AG09309 (cell line): ENCODE measurements around the gene NTN4.

Experiments
- DNase-seq: peaks from one replicate; pipeline ENCODE4 v3.0.0-alpha.2; 2010; ENCODE audit warnings: low read depth
- H3K4me3 ChIP-seq: 2 replicates; pipeline ENCODE4 v1.5.1; 2011; ENCODE audit warnings: mild to moderate bottlenecking, low read depth, low read length, moderate library complexity; ENCODE audit not compliant: control insufficient read depth
- TF ChIP-seq, protein P1 (sequence below): IDR thresholded peaks from 2 replicates; pipeline ENCODE4 v1.5.1; 2011; ENCODE audit warnings: mild to moderate bottlenecking, low read depth, low read length, inconsistent platforms; ENCODE audit not compliant: insufficient read depth, control insufficient read depth; ENCODE audit errors: missing control alignments

NTN4 gene

DNA sequence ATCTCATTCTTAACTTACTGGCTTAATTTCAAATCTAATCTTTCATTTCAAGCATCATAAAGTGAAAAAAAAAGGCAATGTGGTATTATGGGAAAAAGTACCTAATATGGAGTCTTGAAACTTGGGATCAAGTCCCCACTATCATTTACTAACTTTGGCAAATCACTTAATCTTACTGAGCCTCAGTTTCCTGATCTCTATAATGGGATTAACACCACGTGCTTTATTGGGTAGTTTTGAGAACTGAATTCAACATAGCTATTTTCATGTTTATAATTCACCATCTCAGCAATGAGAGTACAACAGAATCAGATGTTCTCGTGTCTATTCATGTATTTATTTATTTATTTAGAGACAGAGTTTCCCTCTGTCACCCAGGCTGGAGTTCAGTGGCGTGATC, 78.3 kb downstream of the NTN4 start:
- TF ChIP-seq, protein P1, sequence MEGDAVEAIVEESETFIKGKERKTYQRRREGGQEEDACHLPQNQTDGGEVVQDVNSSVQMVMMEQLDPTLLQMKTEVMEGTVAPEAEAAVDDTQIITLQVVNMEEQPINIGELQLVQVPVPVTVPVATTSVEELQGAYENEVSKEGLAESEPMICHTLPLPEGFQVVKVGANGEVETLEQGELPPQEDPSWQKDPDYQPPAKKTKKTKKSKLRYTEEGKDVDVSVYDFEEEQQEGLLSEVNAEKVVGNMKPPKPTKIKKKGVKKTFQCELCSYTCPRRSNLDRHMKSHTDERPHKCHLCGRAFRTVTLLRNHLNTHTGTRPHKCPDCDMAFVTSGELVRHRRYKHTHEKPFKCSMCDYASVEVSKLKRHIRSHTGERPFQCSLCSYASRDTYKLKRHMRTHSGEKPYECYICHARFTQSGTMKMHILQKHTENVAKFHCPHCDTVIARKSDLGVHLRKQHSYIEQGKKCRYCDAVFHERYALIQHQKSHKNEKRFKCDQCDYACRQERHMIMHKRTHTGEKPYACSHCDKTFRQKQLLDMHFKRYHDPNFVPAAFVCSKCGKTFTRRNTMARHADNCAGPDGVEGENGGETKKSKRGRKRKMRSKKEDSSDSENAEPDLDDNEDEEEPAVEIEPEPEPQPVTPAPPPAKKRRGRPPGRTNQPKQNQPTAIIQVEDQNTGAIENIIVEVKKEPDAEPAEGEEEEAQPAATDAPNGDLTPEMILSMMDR: no peak
- no peak for DNase-seq
- no peak overlapping the region for H3K4me3 ChIP-seq

- H3K4me3 ChIP-seq: no peak overlapping the region
- DNase-seq: no peak
- TF ChIP-seq, protein P1: no peak
These were observed 80.2 kb downstream of the NTN4 start for GRCh38 chr12:95710386-95710785.

- TF ChIP-seq, protein P1: no peak
- H3K4me3 ChIP-seq: no peak overlapping the region
- DNase-seq: no peak
These were observed 81.4 kb downstream of the NTN4 start for GRCh38 chr12:95709152-95709551.

DNA sequence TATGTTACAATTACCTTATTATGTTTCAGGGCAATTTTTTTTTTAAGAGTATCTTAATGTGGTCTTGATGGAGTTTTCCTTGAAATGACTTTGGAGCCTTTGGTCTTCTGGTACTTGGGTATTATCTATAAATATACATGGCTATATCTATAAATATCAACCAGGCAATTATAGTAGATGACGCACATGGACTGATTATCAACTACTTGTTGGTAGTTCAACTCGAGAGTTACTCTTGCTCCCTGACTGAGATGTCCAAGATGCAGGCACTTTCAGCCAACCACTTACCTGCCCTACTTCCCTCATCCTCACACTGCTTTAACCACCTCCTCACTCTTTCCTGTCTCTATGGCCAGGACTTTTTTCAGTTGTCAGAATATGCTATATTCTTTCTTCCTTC, 85.4 kb downstream of the NTN4 start:
- DNase-seq: no peak
- TF ChIP-seq, protein P1: no peak
- H3K4me3 ChIP-seq: no peak overlapping the region

DNA sequence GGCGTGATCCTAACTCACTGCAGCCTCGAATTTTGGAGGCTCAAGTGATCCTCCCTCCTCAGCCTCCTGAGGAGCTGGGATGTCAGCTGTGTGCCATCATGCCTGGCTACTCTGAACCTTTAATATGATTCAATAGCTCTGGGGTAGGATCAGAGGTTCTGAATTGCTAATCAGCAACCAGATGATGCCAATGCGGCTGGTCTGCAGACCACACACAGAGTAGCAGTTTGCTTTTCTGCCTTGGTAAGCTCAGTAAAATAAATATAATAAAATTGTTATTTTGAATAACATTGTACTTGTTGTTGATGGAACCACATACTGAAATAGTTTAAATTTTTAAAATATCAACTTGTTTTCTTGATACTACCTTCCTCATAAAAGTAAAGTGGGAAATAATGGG, 86.6 kb downstream of the NTN4 start:
- TF ChIP-seq, protein P1: no peak
- no peak for DNase-seq
- H3K4me3 ChIP-seq: no peak overlapping the region

DNA sequence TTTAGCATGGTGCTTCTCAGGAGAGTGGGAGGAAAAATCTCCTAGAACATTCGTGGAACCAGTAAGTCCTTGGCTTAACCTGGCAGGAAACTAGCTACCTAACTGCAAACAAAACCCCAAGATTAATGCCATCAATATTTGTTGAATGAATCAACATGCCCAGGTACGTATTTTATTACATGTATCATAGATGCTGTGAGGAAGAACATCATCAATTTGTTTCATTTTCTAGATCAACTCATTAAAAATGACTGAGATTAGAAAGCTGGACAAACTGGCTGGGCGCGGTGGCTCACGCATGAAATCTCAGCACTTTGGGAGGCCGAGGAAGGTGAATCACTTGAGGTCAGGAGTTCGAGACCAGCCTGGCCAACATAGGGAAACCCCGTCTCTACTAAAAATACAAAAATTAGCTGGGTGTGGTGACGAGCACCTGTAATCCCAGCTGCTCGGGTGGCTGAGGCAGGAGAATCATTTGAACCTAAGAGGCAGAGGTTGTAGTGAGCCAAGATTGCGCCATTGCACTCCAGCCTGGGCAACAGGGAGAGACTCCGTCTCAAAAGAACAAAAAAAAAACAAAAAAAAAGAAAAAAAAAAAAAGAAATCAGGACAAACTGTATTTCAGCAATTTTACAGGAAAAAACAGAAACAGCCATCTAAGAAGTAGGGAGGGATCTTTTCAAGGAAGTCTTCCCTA, 88.7 kb downstream of the NTN4 start:
- TF ChIP-seq, protein P1: no peak
- no peak for DNase-seq
- H3K4me3 ChIP-seq: no peak overlapping the region
